HCT116 (cell line): ENCODE results near the gene NUDT14. TPM values are rescaled to one million over a fixed set of nuclear protein-coding genes. Genes with fewer than 3 reads are reported as not detected.
A peak's percentile ranks its signal among the peaks of the same experiment; 100 is the strongest.

ENCODE experiments used
- ATAC-seq: fragments of 200-7000 bp; cut with Tn5 transposase; 2 replicates; pipeline ENCODE4 v1.9.1; 2020; ENCODE audit warnings: mild to moderate bottlenecking, moderate library complexity
- BruUV-seq: library from RNA; stranded (reverse); fragments of 400-500 nt; replicated peaks from 2 replicates; lab custom pipeline; 2021; lab: Mats Ljungman, UMichigan
- CTCF ChIA-PET: fragments of 300-600 bp; sonication (Branson Sonifier 250); formaldehyde crosslinking; loops from one replicate; lab custom pipeline; 2021; ENCODE audit warnings: antibody characterized with exemption; lab: Charles Lee
- POLR2A ChIA-PET: fragments of 300-600, 350-600 bp; sonication (Branson Sonifier 250); formaldehyde crosslinking; loops from one replicate; lab custom pipeline; 2021; ENCODE audit warnings: antibody characterized with exemption; lab: Charles Lee
- RAD21 ChIA-PET, 2 experiments: fragments of 300-600 bp; sonication (Branson Sonifier 250); formaldehyde crosslinking; loops; one replicate each; lab custom pipeline; 2023; ENCODE audit warnings: low total read pairs in 2 of 2; ENCODE audit not compliant: uncharacterized antibody in 2 of 2, unreplicated experiment in 2 of 2, low non-redundant PET in 1 of 2; lab: Charles Lee
- DNase-seq: peaks from one replicate; pipeline ENCODE4 v3.0.0-alpha.2; 2010; ENCODE audit warnings: low read depth, low spot score
- H2AFZ ChIP-seq: fragments of 200-600 bp; shearing (Covaris generic), sonication (generic); 2 replicates; pipeline ENCODE4 v1.6.1; 2017; ENCODE audit warnings: low read depth, mixed run types, mixed read lengths, antibody characterized with exemption, low read length; ENCODE audit not compliant: poor library complexity, severe bottlenecking
- H3K27ac ChIP-seq: 2 replicates; pipeline ENCODE4 v1.5.1; 2012; ENCODE audit warnings: low read depth, low read length
- H3K27me3 ChIP-seq: fragments of 200-600 bp; sonication (generic); 2 replicates; pipeline ENCODE4 v1.6.1; 2016; ENCODE audit warnings: mixed run types, low read length, mixed read lengths; ENCODE audit not compliant: insufficient read depth
- H3K36me3 ChIP-seq, 2 experiments: fragments of 200-500 bp in 1 of 2; fragments of 200-600 bp in 1 of 2; sonication (Bioruptor generic) in 1 of 2; sonication (generic) in 1 of 2; 2 replicates each; pipeline versions ENCODE4 v1.5.1 to v1.6.1; 2014 to 2016; ENCODE audit warnings: low read length in 2 of 2, inconsistent platforms in 1 of 2, mixed read lengths in 1 of 2, mixed run types in 1 of 2; ENCODE audit not compliant: insufficient read depth in 2 of 2, control insufficient read depth in 1 of 2
- H3K4me1 ChIP-seq, 2 experiments: fragments of 200-600 bp in 1 of 2; sonication (generic) in 1 of 2; 2 replicates each; pipeline versions ENCODE4 v1.5.1 to v1.6.1; 2012 to 2017; ENCODE audit warnings: low read length in 2 of 2, inconsistent platforms in 1 of 2, mild to moderate bottlenecking in 1 of 2, mixed read lengths in 1 of 2, mixed run types in 1 of 2, moderate library complexity in 1 of 2; ENCODE audit not compliant: insufficient read depth in 2 of 2, control insufficient read depth in 1 of 2
- H3K4me2 ChIP-seq: fragments of 200-600 bp; sonication (generic); 2 replicates; pipeline ENCODE4 v1.6.1; 2017; ENCODE audit warnings: mixed run types, low read length, mixed read lengths
- H3K4me3 ChIP-seq, 2 experiments: fragments of 200-600 bp in 1 of 2; sonication (generic) in 1 of 2; replicated peaks in 1 of 2; 2 replicates each; pipeline ENCODE4 v1.5.1; 2011 to 2016; ENCODE audit warnings: low read length in 2 of 2, control low read depth in 1 of 2, low read depth in 1 of 2, mild to moderate bottlenecking in 1 of 2, mixed read lengths in 1 of 2, mixed run types in 1 of 2
- H3K79me2 ChIP-seq: fragments of 200-600 bp; sonication (generic); 2 replicates; pipeline ENCODE4 v1.6.1; 2017; ENCODE audit warnings: mild to moderate bottlenecking, mixed run types, low read length, moderate library complexity, mixed read lengths; ENCODE audit not compliant: insufficient read depth
- H3K9ac ChIP-seq: fragments of 200-600 bp; sonication (generic); 2 replicates; pipeline ENCODE4 v1.6.1; 2016; ENCODE audit warnings: low read length, mixed read lengths
- H3K9me2 ChIP-seq: fragments of 200-600 bp; sonication (generic), shearing (Covaris generic); 2 replicates; pipeline ENCODE4 v1.6.1; 2017; ENCODE audit warnings: mixed run types, mild to moderate bottlenecking, moderate library complexity; ENCODE audit not compliant: insufficient read depth
- H3K9me3 ChIP-seq, 2 experiments: fragments of 200-500 bp in 1 of 2; fragments of 200-600 bp in 1 of 2; sonication (Bioruptor generic) in 1 of 2; sonication (generic) in 1 of 2; 2 replicates each; pipeline ENCODE4 v1.6.1; 2014 to 2017; ENCODE audit warnings: low read length in 2 of 2, mixed read lengths in 2 of 2, inconsistent platforms in 1 of 2, low read depth in 1 of 2, mild to moderate bottlenecking in 1 of 2, mixed run types in 1 of 2, moderate library complexity in 1 of 2; ENCODE audit not compliant: control insufficient read depth in 1 of 2, insufficient read depth in 1 of 2
- H4K20me1 ChIP-seq: fragments of 200-600 bp; sonication (generic), shearing (Covaris generic); 2 replicates; pipeline ENCODE4 v1.6.1; 2017; ENCODE audit warnings: mixed run types, mild to moderate bottlenecking, moderate library complexity; ENCODE audit not compliant: insufficient read depth
- CBX3 ChIP-seq: IDR thresholded peaks from 2 replicates; pipeline ENCODE4 v1.6.1; 2012; ENCODE audit warnings: low read depth
- CEBPB ChIP-seq: IDR thresholded peaks from 2 replicates; pipeline ENCODE4 v1.6.1; 2012; ENCODE audit warnings: low read depth
- EGR1 ChIP-seq: IDR thresholded peaks from 2 replicates; pipeline ENCODE4 v1.6.1; 2012; ENCODE audit warnings: low read depth
- ELF1 ChIP-seq: IDR thresholded peaks from 2 replicates; pipeline ENCODE4 v1.6.1; 2012; ENCODE audit warnings: low read depth, borderline replicate concordance
- EZH2 ChIP-seq: fragments of 200-600 bp; sonication (generic); IDR thresholded peaks from 2 replicates; pipeline ENCODE4 v1.6.1; 2017; ENCODE audit warnings: antibody characterized with exemption, mixed run types
- EZH2phosphoT487 ChIP-seq: fragments of 200-600 bp; IDR thresholded peaks from 2 replicates; pipeline ENCODE4 v1.6.1; 2018; ENCODE audit warnings: antibody characterized with exemption, borderline replicate concordance
- FOSL1 ChIP-seq: IDR thresholded peaks from 2 replicates; pipeline ENCODE4 v1.6.1; 2012; ENCODE audit warnings: low read depth
- POLR2A ChIP-seq: IDR thresholded peaks from 2 replicates; pipeline ENCODE4 v1.7.0; 2011; ENCODE audit warnings: borderline replicate concordance; ENCODE audit not compliant: insufficient read depth, insufficient read length; ENCODE audit errors: extremely low read depth
- SIN3A ChIP-seq: IDR thresholded peaks from 2 replicates; pipeline ENCODE4 v1.6.1; 2012; ENCODE audit warnings: low read depth
- SRF ChIP-seq: IDR thresholded peaks from 2 replicates; pipeline ENCODE4 v1.6.1; 2012; ENCODE audit warnings: low read depth
- TCF7L2 ChIP-seq: IDR thresholded peaks from 2 replicates; pipeline ENCODE4 v1.7.0; 2011; ENCODE audit warnings: borderline replicate concordance, inconsistent platforms; ENCODE audit not compliant: insufficient read depth, insufficient read length; ENCODE audit errors: extremely low read depth
- YY1 ChIP-seq: IDR thresholded peaks from 2 replicates; pipeline ENCODE4 v1.6.1; 2011; ENCODE audit warnings: low read length, low read depth, moderate library complexity, mild to moderate bottlenecking; ENCODE audit not compliant: insufficient replicate concordance; ENCODE audit errors: extremely low read depth
- ZFX ChIP-seq: fragments of 450-650 bp; IDR thresholded peaks from 2 replicates; pipeline ENCODE4 v1.6.1; 2017
- ZNF274 ChIP-seq: fragments of 200-500 bp; sonication (Bioruptor generic); IDR thresholded peaks from 2 replicates; pipeline ENCODE4 v1.6.1; 2014; ENCODE audit warnings: mild to moderate bottlenecking, low read depth, low read length, inconsistent platforms
- intact Hi-C: fragments of 100-400 bp; cut with micrococcal nuclease; formaldehyde crosslinking; loops from 2 replicates; pipeline ENCODE4 v1.10.0; 2022
- total RNA-seq: library from RNA; stranded (reverse); gene quantifications from one replicate; pipeline ENCODE4 v1.2.1, GENCODE V29; 2021; ENCODE audit not compliant: unreplicated experiment
- TF ChIP-seq, protein P1 (sequence below): IDR thresholded peaks from 2 replicates; pipeline ENCODE4 v1.6.1; 2011; ENCODE audit warnings: mild to moderate bottlenecking, low read length, moderate library complexity; ENCODE audit not compliant: insufficient replicate concordance; ENCODE audit errors: extremely low read depth
- TF ChIP-seq, protein P2 (sequence below): IDR thresholded peaks from 2 replicates; pipeline ENCODE4 v1.6.1; 2012
- TF ChIP-seq, protein P3 (sequence below): IDR thresholded peaks from 2 replicates; pipeline ENCODE4 v1.6.1; 2012; ENCODE audit warnings: low read depth

The NUDT14 gene
- total RNA-seq, 1 experiment from 2014 or later: 56.1 TPM

DNA sequence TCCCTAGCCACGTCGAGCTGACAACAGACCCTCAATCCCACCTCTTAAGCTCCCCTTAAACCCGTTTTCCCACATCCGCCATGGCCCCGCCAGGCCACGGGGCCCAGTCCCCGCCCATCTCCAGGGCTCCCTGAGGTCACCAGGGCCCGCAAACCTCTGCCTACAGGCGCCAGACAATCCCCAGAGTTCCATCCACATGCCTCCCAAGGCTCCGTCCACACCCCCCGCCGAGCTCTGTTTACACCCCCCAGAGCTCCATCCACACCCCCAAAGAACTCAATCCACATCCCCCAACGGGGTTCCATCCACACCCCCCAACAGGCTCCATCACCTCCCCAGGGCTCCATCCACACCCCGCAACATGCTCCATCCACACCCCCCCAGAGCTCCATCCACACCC is 21.8 kb downstream of the NUDT14 start:
- H2AFZ ChIP-seq: no peak overlapping the region
- H3K79me2 ChIP-seq: peaks cover 64% of the 10 kb centered on the region
- no peak for DNase-seq
- H3K4me3 ChIP-seq: no peak overlapping the region
- ChIA-PET POLR2A (no interaction called here), CTCF (interaction anchor here (1.3 kb wide), 1 partner anchor 10 kb away, joined by 4 read pairs; no protein-coding TSS in a partner anchor), RAD21 (no interaction called here)
- H3K9ac ChIP-seq: no peak overlapping the region
- 0 out of 4 replicates have a peak, but pooled peaks cover 2 to 3% of the 10 kb centered on the region in 2 experiments for H3K36me3 ChIP-seq
- peaks cover under 1 to 15% of the 10 kb centered on the region in 2 experiments; a peak in 2 of 4 replicates for H3K4me1 ChIP-seq
- no peak overlapping the region for H3K4me2 ChIP-seq
- intact Hi-C loops: no loop called here
- 0 out of 2 replicates have a peak, but pooled peaks have one; percentile 5 for ATAC-seq
- H3K9me2 ChIP-seq: no peaks in the 10 kb centered on the region
- no TSS peak for BruUV-seq
- no peaks in the 10 kb centered on the region for H3K27me3 ChIP-seq
- no peaks in the 10 kb centered on the region for H3K9me3 ChIP-seq
- H4K20me1 ChIP-seq: no peaks in the 10 kb centered on the region
- H3K27ac ChIP-seq: no peak overlapping the region
- TF ChIP-seq FOSL1 (no peak), SIN3A (no peak), ZFX (no peak), POLR2A (no peak), EGR1 (no peak), EZH2phosphoT487 (no peak), SRF (no peak), EZH2 (no peak), ZNF274 (no peak), ELF1 (no peak), CEBPB (no peak), YY1 (no peak), TCF7L2 (no peak), CBX3 (no peak)
- TF ChIP-seq, protein P1, sequence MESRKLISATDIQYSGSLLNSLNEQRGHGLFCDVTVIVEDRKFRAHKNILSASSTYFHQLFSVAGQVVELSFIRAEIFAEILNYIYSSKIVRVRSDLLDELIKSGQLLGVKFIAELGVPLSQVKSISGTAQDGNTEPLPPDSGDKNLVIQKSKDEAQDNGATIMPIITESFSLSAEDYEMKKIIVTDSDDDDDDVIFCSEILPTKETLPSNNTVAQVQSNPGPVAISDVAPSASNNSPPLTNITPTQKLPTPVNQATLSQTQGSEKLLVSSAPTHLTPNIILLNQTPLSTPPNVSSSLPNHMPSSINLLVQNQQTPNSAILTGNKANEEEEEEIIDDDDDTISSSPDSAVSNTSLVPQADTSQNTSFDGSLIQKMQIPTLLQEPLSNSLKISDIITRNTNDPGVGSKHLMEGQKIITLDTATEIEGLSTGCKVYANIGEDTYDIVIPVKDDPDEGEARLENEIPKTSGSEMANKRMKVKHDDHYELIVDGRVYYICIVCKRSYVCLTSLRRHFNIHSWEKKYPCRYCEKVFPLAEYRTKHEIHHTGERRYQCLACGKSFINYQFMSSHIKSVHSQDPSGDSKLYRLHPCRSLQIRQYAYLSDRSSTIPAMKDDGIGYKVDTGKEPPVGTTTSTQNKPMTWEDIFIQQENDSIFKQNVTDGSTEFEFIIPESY: no peak
- TF ChIP-seq, protein P2, sequence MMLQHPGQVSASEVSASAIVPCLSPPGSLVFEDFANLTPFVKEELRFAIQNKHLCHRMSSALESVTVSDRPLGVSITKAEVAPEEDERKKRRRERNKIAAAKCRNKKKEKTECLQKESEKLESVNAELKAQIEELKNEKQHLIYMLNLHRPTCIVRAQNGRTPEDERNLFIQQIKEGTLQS: no peak
- TF ChIP-seq, protein P3, sequence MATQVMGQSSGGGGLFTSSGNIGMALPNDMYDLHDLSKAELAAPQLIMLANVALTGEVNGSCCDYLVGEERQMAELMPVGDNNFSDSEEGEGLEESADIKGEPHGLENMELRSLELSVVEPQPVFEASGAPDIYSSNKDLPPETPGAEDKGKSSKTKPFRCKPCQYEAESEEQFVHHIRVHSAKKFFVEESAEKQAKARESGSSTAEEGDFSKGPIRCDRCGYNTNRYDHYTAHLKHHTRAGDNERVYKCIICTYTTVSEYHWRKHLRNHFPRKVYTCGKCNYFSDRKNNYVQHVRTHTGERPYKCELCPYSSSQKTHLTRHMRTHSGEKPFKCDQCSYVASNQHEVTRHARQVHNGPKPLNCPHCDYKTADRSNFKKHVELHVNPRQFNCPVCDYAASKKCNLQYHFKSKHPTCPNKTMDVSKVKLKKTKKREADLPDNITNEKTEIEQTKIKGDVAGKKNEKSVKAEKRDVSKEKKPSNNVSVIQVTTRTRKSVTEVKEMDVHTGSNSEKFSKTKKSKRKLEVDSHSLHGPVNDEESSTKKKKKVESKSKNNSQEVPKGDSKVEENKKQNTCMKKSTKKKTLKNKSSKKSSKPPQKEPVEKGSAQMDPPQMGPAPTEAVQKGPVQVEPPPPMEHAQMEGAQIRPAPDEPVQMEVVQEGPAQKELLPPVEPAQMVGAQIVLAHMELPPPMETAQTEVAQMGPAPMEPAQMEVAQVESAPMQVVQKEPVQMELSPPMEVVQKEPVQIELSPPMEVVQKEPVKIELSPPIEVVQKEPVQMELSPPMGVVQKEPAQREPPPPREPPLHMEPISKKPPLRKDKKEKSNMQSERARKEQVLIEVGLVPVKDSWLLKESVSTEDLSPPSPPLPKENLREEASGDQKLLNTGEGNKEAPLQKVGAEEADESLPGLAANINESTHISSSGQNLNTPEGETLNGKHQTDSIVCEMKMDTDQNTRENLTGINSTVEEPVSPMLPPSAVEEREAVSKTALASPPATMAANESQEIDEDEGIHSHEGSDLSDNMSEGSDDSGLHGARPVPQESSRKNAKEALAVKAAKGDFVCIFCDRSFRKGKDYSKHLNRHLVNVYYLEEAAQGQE: no peak
